ENCODE measurements around the gene SREBF2.

Gene SREBF2

DNA sequence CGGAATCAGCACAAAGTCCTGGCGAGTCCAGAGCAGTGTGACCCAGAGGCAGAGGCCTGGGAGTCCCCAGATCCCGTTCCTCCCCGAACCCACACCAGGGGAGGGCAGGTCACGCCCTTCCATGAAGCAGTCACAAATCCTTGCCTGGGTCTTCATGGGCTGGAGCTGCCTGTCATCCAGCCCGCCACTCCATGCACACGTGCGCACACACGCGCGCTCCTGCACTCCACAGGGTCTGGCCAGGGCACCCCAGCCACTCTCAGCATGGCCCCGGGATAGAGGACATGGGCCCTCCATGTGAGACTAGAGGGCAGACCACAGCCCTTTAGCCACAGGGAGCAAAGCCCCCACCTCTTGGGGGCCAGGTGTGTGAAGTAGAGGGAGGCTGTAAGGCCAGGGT is 99.4 kb downstream of the SREBF2 start:
- Histone ChIP-seq H3K36me3 (ENCODE audit: control insufficient read depth, insufficient read depth, low read length) (no peaks in the 10 kb centered on the region), H3K4me3 (replicated peaks; ENCODE audit: low read depth, low read length) (no peak overlapping the region), H3K27me3 (replicated peaks; ENCODE audit: control insufficient read depth, insufficient read depth, low read length) (no peaks in the 10 kb centered on the region)
- TF ChIP-seq, protein P1, sequence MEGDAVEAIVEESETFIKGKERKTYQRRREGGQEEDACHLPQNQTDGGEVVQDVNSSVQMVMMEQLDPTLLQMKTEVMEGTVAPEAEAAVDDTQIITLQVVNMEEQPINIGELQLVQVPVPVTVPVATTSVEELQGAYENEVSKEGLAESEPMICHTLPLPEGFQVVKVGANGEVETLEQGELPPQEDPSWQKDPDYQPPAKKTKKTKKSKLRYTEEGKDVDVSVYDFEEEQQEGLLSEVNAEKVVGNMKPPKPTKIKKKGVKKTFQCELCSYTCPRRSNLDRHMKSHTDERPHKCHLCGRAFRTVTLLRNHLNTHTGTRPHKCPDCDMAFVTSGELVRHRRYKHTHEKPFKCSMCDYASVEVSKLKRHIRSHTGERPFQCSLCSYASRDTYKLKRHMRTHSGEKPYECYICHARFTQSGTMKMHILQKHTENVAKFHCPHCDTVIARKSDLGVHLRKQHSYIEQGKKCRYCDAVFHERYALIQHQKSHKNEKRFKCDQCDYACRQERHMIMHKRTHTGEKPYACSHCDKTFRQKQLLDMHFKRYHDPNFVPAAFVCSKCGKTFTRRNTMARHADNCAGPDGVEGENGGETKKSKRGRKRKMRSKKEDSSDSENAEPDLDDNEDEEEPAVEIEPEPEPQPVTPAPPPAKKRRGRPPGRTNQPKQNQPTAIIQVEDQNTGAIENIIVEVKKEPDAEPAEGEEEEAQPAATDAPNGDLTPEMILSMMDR (IDR thresholded peaks at IDR 0.05; ENCODE audit: insufficient read depth, low read length, poor library complexity, severe bottlenecking): no peak
- no peak for DNase-seq (ENCODE audit: extremely low read depth, insufficient read length)

DNA sequence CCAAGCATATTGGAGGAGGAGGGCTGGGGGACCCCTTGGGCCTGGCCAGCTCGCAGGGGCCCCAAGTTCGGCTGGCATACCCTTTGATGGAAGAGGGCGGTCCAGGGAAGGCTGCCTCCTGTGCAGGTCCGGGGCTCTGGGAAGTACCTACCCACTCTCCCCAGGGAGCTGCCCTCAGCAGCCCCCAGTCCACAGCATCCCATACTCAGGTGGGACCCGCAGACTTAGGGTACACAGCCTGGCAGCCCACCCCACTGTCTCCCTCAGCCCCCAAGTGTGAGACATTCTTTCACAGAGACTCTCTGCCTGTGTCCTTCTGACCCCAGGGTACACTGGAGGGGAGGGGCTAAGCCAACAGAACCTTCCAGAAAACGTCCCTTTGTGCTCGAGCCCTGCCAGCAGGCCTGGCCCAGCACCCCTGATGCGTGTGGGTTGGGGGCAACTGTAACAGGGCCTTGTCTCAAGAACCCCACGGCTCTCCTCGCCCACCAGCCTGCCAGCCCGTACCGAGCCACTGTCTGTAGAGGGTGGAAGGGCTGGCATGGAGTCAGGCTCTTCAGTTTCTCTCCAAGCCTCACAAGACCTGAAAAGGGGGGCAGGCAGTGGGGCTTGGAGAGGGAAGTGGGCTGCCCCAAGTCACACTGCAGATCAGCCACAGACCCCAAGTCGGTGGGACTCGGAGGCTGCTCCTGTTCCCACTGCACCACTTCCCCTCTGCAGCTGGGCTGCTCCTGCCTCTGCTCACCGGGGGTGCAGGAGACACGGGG is 100.7 kb downstream of the SREBF2 start:
- H3K36me3 ChIP-seq (ENCODE audit: control insufficient read depth, insufficient read depth, low read length): 0 out of 2 replicates have a peak, but pooled peaks cover under 1% of the 10 kb centered on the region
- H3K27me3 ChIP-seq (replicated peaks; ENCODE audit: control insufficient read depth, insufficient read depth, low read length): no peaks in the 10 kb centered on the region

GRCh38 chr22:41934284-41935014 is 101.5 kb downstream of the SREBF2 start:
- DNase-seq (ENCODE audit: extremely low read depth, insufficient read length): no peak
- no peaks in the 10 kb centered on the region for H3K27me3 ChIP-seq (replicated peaks; ENCODE audit: control insufficient read depth, insufficient read depth, low read length)
- TF ChIP-seq, protein P1 (IDR thresholded peaks at IDR 0.05; ENCODE audit: insufficient read depth, low read length, poor library complexity, severe bottlenecking): no peak
- H3K36me3 ChIP-seq (ENCODE audit: control insufficient read depth, insufficient read depth, low read length): peaks cover 4% of the 10 kb centered on the region; the same call in 1 of the 2 replicates
- H3K4me3 ChIP-seq (replicated peaks; ENCODE audit: low read depth, low read length): no peak overlapping the region

More for the DNA sequence above, 100.7 kb downstream of the SREBF2 start:
- TF ChIP-seq, protein P1 (IDR thresholded peaks at IDR 0.05; ENCODE audit: insufficient read depth, low read length, poor library complexity, severe bottlenecking): no peak
- H3K4me3 ChIP-seq (replicated peaks; ENCODE audit: low read depth, low read length): no peak overlapping the region
- no peak for DNase-seq (ENCODE audit: extremely low read depth, insufficient read length)

DNA sequence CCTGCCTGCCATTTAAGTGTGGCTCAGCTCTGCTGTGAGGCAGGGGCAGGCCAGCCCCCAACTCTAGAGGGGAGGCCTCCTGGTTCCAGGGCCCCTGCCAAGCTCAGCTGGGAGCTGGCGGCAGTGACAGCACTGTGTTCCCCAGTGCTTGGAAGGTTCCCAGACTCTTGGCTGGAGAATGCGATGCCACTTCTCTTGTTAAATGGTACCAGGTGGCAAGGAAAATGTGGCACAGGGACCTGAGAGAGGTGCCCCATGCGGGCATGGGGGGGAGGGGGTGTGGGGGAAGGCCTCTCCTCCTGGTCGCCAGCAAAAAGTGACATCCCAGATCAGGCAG is 102.1 kb downstream of the SREBF2 start:
- H3K4me3 ChIP-seq (replicated peaks; ENCODE audit: low read depth, low read length): no peak overlapping the region
- H3K27me3 ChIP-seq (replicated peaks; ENCODE audit: control insufficient read depth, insufficient read depth, low read length): no peaks in the 10 kb centered on the region
- TF ChIP-seq, protein P1 (IDR thresholded peaks at IDR 0.05; ENCODE audit: insufficient read depth, low read length, poor library complexity, severe bottlenecking): no peak
- DNase-seq (ENCODE audit: extremely low read depth, insufficient read length): no peak
- H3K36me3 ChIP-seq (ENCODE audit: control insufficient read depth, insufficient read depth, low read length): peaks cover 4% of the 10 kb centered on the region; the same call in 1 of the 2 replicates

DNA sequence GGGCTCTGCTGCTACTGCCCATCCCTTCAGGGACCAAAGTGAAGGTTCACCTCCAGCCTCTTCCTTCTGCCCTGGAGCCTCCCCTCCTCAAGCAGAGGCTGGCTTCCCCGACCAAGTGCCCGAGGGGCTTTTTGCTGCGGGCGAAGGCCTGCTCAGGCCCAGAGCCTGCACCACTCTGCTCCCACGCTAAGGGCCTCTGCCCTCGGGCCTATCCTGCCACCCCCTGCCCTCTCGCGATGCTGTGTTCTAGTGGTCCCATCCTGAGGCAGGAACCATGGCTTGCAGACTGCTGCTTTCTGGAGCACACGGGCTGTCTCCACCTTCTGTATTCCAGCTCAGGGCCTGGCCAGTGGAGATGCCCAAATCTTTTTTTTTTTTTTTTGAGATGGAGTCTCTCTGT is 102.6 kb downstream of the SREBF2 start:
- H3K36me3 ChIP-seq (ENCODE audit: control insufficient read depth, insufficient read depth, low read length): peaks cover 4% of the 10 kb centered on the region; the same call in 1 of the 2 replicates
- no peaks in the 10 kb centered on the region for H3K27me3 ChIP-seq (replicated peaks; ENCODE audit: control insufficient read depth, insufficient read depth, low read length)
- TF ChIP-seq, protein P1 (IDR thresholded peaks at IDR 0.05; ENCODE audit: insufficient read depth, low read length, poor library complexity, severe bottlenecking): no peak
- no peak overlapping the region for H3K4me3 ChIP-seq (replicated peaks; ENCODE audit: low read depth, low read length)
- DNase-seq (ENCODE audit: extremely low read depth, insufficient read length): peak; percentile 57

All from GM06990 (cell line).